PC-3 (cell line): ENCODE data around the gene SLC25A5.

Experiments
- EZH2 ChIP-seq: fragments of 300-600 bp; sonication (generic); IDR thresholded peaks from one replicate; pipeline ENCODE4 v1.6.1; 2017; ENCODE audit warnings: antibody characterized with exemption, mild to moderate bottlenecking, low read length; ENCODE audit not compliant: unreplicated experiment
- EZH2phosphoT487 ChIP-seq: fragments of 300-600 bp; sonication (generic); IDR thresholded peaks from 2 replicates; pipeline ENCODE4 v1.6.1; 2018; ENCODE audit warnings: mild to moderate bottlenecking, antibody characterized with exemption, low read length, borderline replicate concordance
- TF ChIP-seq, protein P1 (sequence below): fragments of 300-600 bp; sonication (generic); conservative IDR thresholded peaks from 2 replicates; pipeline ENCODE4 v1.5.1; 2017; ENCODE audit warnings: antibody characterized with exemption, low read depth, mild to moderate bottlenecking, low read length

- TF ChIP-seq, protein P1, sequence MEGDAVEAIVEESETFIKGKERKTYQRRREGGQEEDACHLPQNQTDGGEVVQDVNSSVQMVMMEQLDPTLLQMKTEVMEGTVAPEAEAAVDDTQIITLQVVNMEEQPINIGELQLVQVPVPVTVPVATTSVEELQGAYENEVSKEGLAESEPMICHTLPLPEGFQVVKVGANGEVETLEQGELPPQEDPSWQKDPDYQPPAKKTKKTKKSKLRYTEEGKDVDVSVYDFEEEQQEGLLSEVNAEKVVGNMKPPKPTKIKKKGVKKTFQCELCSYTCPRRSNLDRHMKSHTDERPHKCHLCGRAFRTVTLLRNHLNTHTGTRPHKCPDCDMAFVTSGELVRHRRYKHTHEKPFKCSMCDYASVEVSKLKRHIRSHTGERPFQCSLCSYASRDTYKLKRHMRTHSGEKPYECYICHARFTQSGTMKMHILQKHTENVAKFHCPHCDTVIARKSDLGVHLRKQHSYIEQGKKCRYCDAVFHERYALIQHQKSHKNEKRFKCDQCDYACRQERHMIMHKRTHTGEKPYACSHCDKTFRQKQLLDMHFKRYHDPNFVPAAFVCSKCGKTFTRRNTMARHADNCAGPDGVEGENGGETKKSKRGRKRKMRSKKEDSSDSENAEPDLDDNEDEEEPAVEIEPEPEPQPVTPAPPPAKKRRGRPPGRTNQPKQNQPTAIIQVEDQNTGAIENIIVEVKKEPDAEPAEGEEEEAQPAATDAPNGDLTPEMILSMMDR, result no peak
- no peak for TF ChIP-seq EZH2phosphoT487
- TF ChIP-seq EZH2, result no peak
Measured at GRCh38 chrX:119475389-119476101, 7.3 kb downstream of the SLC25A5 start.
